ENCODE results near the gene ANAPC2. TPM values are rescaled to one million over a fixed set of nuclear protein-coding genes. Genes with fewer than 3 reads are reported as not detected.

ANAPC2 gene
- polyA plus RNA-seq, 3 donors, result 1.9 to 76.8 (median 2.0) TPM

DNA sequence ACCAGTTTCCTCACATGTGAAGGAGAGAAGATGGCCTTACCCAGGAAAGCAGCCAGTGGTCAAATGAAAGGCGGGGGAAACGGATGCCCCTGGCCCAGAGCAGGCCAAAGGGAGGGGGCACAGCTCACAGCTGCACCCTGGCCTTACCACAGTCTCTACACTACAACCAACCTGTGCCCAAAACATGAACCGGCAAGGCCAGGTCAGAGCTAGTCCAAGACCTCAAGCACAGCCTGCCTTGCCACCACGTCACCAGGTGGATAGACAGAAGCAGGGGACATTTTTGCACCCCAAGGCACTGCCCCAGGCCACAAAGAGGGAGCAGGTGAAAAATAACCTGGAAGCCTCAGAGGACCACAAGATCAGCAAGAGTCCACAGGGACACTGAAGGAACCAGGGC lies 44.9 kb downstream of the ANAPC2 start:
- Histone ChIP-seq H3K27me3 (ENCODE audit: control insufficient read depth in 2 of 2, insufficient read depth in 2 of 2, low read length in 2 of 2) (peaks cover 7 to 28% of the 10 kb centered on the region in 2 donors), H3K27ac (ENCODE audit: low read depth in 1 of 2, low read length in 2 of 2) (no peak overlapping the region), H3K9me3 (replicated peaks in 1 of 2; ENCODE audit: control insufficient read depth in 1 of 2, insufficient read depth in 1 of 2, low read length in 2 of 2) (peaks cover 0 to 3% of the 10 kb centered on the region in 2 donors), H3K4me2 (replicated peaks; ENCODE audit: extremely low read depth, low read length, poor library complexity, severe bottlenecking) (no peak overlapping the region), H3K36me3 (replicated peaks in 1 of 2; ENCODE audit: control insufficient read depth in 1 of 2, insufficient read depth in 2 of 2, low read length in 2 of 2) (no peaks in the 10 kb centered on the region), H3K79me2 (ENCODE audit: insufficient read depth, low read length) (no peaks in the 10 kb centered on the region), H2AFZ (ENCODE audit: insufficient read depth, low read depth, low read length, poor library complexity, severe bottlenecking) (no peak overlapping the region), H3K4me3 (replicated peaks in 1 of 3; ENCODE audit: low read depth in 2 of 3, low read length in 3 of 3) (no peak overlapping the region), H3K4me1 (ENCODE audit: control insufficient read depth in 1 of 2, insufficient read depth in 2 of 2, low read length in 2 of 2) (no peaks in the 10 kb centered on the region), H3K9ac (ENCODE audit: insufficient read depth, low read length, poor library complexity, severe bottlenecking) (no peak overlapping the region), H4K20me1 (ENCODE audit: insufficient read depth, low read length) (no peaks in the 10 kb centered on the region)
- DNase-seq, result no peak
- 21% methylated on average over 2 of the region's 4 CpGs for WGBS (ENCODE audit: insufficient coverage)
- Mint-ChIP-seq H3K4me3 (no peak overlapping the region), H3K27ac (peak overlapping the region in 1 of 7 donors; percentile 50), H3K9me3 (peaks cover 0 to 6% (median 1%) of the 10 kb centered on the region in 7 donors), H3K27me3 (ENCODE audit: low read depth in 3 of 3) (peaks cover 30 to 54% (median 38%) of the 10 kb centered on the region in 3 donors), H3K36me3 (peaks cover 0 to 2% of the 10 kb centered on the region in 2 donors), H3K4me1 (no peaks in the 10 kb centered on the region)
- intact Hi-C loops (cut with micrococcal nuclease), result no loop called here
- TF ChIP-seq, protein P1, sequence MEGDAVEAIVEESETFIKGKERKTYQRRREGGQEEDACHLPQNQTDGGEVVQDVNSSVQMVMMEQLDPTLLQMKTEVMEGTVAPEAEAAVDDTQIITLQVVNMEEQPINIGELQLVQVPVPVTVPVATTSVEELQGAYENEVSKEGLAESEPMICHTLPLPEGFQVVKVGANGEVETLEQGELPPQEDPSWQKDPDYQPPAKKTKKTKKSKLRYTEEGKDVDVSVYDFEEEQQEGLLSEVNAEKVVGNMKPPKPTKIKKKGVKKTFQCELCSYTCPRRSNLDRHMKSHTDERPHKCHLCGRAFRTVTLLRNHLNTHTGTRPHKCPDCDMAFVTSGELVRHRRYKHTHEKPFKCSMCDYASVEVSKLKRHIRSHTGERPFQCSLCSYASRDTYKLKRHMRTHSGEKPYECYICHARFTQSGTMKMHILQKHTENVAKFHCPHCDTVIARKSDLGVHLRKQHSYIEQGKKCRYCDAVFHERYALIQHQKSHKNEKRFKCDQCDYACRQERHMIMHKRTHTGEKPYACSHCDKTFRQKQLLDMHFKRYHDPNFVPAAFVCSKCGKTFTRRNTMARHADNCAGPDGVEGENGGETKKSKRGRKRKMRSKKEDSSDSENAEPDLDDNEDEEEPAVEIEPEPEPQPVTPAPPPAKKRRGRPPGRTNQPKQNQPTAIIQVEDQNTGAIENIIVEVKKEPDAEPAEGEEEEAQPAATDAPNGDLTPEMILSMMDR (IDR thresholded peaks at IDR 0.05), result no peak

DNA sequence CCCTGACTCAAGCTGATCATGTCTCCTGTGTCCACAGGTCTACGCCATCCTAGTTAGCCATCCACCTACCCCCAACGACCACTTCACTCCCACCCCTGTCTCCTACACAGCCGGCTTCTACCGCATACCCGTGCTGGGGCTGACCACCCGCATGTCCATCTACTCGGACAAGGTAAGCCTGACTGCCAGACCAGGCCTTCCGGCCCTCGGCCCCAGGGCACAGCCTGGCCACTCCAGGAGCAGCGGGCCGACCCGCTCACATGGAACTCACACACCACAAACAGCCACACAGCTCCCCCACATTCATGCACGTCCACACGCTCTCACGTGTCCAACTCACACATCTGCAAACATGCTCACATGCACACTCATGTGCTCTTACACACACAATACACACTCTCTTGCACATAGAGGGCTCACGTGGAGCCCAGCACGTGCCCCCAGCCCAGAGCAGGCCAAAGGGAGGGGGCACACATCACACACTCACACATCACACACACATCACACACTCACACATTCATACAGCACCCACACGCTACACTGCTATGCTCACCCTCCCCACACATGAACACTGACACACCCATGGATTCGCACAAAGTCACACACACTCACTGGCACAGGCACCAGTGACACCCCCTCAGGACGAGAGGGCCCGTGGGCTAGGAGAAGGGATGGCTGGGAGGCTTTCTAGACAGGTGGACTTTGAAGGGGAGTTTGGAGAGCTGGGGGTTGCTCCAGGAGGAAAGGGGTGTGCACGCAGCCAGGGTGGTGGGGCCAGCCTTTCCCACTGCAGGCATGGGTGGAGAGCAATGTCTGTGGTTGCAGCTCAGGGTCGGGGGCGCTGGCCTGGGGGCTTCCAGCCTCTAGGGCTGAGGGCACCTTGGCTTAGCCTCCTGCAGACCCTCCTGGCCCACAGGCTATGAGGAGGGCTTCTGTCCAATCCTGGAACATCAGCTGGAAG lies 46.1 kb downstream of the ANAPC2 start:
- 84% methylated on average over 20 of the region's 24 CpGs for WGBS (ENCODE audit: insufficient coverage)
- peaks cover 0 to 10% of the 10 kb centered on the region in 2 donors for H3K9me3 ChIP-seq (replicated peaks in 1 of 2; ENCODE audit: control insufficient read depth in 1 of 2, insufficient read depth in 1 of 2, low read length in 2 of 2)
- no peaks in the 10 kb centered on the region for H3K36me3 ChIP-seq (replicated peaks in 1 of 2; ENCODE audit: control insufficient read depth in 1 of 2, insufficient read depth in 2 of 2, low read length in 2 of 2)
- H4K20me1 ChIP-seq (ENCODE audit: insufficient read depth, low read length), result no peaks in the 10 kb centered on the region
- H3K4me3 ChIP-seq (replicated peaks in 1 of 3; ENCODE audit: low read depth in 2 of 3, low read length in 3 of 3), result no peak overlapping the region
- no peak overlapping the region for H3K9ac ChIP-seq (ENCODE audit: insufficient read depth, low read length, poor library complexity, severe bottlenecking)
- Mint-ChIP-seq H3K27me3 (ENCODE audit: low read depth in 3 of 3) (peaks cover 43 to 64% (median 48%) of the 10 kb centered on the region in 3 donors), H3K4me1 (no peaks in the 10 kb centered on the region), H3K27ac (no peak overlapping the region), H3K4me3 (peak overlapping the region in 1 of 2 donors; percentile 1), H3K9me3 (peaks cover 0 to 7% (median 1%) of the 10 kb centered on the region in 7 donors), H3K36me3 (peaks cover 0 to 2% of the 10 kb centered on the region in 2 donors)
- DNase-seq, result no peak
- intact Hi-C loops (cut with micrococcal nuclease), result no loop called here
- TF ChIP-seq, protein P1 (IDR thresholded peaks at IDR 0.05), result no peak
- no peaks in the 10 kb centered on the region for H3K4me1 ChIP-seq (ENCODE audit: control insufficient read depth in 1 of 2, insufficient read depth in 2 of 2, low read length in 2 of 2)
- H3K27me3 ChIP-seq (ENCODE audit: control insufficient read depth in 2 of 2, insufficient read depth in 2 of 2, low read length in 2 of 2), result peaks cover 14 to 37% of the 10 kb centered on the region in 2 donors
- H2AFZ ChIP-seq (ENCODE audit: insufficient read depth, low read depth, low read length, poor library complexity, severe bottlenecking), result no peak overlapping the region
- H3K4me2 ChIP-seq (replicated peaks; ENCODE audit: extremely low read depth, low read length, poor library complexity, severe bottlenecking), result no peak overlapping the region
- no peak overlapping the region for H3K27ac ChIP-seq (ENCODE audit: low read depth in 1 of 2, low read length in 2 of 2)
- no peaks in the 10 kb centered on the region for H3K79me2 ChIP-seq (ENCODE audit: insufficient read depth, low read length)

Measured in CD14-positive monocyte (primary cell).